AG10803 (cell line): Measurements from ENCODE around the gene SLC25A44.
"Not testable (repeated sequence)": the region's sequence is repeated elsewhere in the genome, so short reads cannot be mapped to it uniquely, and the experiment has no call there.

Experiments used
- DNase-seq: peaks from one replicate; pipeline ENCODE4 v3.0.0; 2010; ENCODE audit warnings: low read depth
- H3K4me3 ChIP-seq: 2 replicates; pipeline ENCODE4 v1.5.1; 2011; ENCODE audit warnings: mild to moderate bottlenecking, low read length, control low read depth
- TF ChIP-seq, protein P1 (sequence below): conservative IDR thresholded peaks from 2 replicates; pipeline ENCODE4 v1.5.1; 2011; ENCODE audit warnings: mild to moderate bottlenecking, low read length, control low read depth, inconsistent platforms

SLC25A44 gene

GRCh38 chr1:156177919-156178654 is 15.8 kb upstream of the SLC25A44 start:
- DNase-seq = no peak
- H3K4me3 ChIP-seq = no peak overlapping the region
- TF ChIP-seq, protein P1, sequence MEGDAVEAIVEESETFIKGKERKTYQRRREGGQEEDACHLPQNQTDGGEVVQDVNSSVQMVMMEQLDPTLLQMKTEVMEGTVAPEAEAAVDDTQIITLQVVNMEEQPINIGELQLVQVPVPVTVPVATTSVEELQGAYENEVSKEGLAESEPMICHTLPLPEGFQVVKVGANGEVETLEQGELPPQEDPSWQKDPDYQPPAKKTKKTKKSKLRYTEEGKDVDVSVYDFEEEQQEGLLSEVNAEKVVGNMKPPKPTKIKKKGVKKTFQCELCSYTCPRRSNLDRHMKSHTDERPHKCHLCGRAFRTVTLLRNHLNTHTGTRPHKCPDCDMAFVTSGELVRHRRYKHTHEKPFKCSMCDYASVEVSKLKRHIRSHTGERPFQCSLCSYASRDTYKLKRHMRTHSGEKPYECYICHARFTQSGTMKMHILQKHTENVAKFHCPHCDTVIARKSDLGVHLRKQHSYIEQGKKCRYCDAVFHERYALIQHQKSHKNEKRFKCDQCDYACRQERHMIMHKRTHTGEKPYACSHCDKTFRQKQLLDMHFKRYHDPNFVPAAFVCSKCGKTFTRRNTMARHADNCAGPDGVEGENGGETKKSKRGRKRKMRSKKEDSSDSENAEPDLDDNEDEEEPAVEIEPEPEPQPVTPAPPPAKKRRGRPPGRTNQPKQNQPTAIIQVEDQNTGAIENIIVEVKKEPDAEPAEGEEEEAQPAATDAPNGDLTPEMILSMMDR = no peak

- TF ChIP-seq, protein P1 = no peak
- no peak for DNase-seq
- H3K4me3 ChIP-seq = no peak overlapping the region
Observed at GRCh38 chr1:156180471-156180870, 13.4 kb upstream of the SLC25A44 start.

- not testable (repeated sequence) for H3K4me3 ChIP-seq, DNase-seq
Observed at GRCh38 chr1:156181391-156181924, 12.4 kb upstream of the SLC25A44 start.

DNA sequence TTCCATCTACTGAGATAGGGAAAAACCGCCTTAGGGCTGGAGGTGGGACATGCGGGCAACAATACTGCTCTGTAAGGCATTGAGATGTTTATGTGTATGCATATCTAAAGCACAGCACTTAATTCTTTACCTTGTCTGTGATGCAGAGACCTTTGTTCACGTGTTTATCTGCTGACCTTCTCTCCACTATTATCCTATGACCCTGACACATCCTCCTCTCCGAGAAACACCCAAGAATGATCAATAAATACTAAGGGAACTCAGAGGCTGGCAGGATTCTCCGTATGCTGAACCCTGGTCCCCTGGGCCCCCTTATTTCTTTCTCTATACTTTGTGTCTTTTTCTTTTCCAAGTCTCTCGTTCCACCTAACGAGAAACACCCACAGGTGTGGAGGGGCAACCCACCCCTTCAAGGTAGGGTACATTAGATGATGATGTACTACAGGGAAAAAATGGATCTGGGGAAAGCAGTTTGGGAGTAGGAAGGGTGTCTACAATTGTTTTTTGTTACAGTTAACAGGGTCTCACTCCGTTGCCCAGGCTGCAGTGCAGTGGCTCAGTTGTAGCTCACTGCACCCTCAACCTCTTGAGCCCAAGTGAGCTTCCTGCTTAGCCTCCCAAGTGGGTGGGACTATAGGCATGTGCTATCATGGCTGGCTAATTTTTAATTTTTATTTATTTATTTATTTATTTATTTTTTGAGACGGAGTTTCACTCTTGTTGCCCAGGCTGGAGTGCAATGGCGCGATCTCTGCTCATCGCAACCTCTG is 11.7 kb upstream of the SLC25A44 start:
- H3K4me3 ChIP-seq, DNase-seq: not testable (repeated sequence)

- H3K4me3 ChIP-seq, DNase-seq: not testable (repeated sequence)
Observed at GRCh38 chr1:156186347-156187177, 7.3 kb upstream of the SLC25A44 start.

DNA sequence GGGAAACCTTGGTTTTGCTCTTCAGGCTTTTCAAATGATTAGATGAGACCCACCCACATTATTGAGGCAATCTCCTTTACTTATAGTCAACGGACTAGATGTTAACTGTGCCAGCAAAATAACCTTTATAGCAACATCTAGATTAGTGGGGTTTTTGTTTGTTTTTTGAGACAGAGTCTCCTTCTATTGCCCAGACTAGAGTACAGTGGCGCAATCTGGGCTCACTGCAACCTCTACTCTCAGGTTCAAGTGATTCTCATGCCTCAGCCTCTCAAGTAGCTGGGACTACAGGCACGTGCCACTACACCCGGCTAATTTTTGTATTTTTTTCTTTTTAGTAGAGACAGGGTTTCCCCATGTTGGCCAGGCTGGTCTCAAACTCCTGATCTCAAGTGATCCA is 3.6 kb upstream of the SLC25A44 start:
- H3K4me3 ChIP-seq, DNase-seq: not testable (repeated sequence)

DNA sequence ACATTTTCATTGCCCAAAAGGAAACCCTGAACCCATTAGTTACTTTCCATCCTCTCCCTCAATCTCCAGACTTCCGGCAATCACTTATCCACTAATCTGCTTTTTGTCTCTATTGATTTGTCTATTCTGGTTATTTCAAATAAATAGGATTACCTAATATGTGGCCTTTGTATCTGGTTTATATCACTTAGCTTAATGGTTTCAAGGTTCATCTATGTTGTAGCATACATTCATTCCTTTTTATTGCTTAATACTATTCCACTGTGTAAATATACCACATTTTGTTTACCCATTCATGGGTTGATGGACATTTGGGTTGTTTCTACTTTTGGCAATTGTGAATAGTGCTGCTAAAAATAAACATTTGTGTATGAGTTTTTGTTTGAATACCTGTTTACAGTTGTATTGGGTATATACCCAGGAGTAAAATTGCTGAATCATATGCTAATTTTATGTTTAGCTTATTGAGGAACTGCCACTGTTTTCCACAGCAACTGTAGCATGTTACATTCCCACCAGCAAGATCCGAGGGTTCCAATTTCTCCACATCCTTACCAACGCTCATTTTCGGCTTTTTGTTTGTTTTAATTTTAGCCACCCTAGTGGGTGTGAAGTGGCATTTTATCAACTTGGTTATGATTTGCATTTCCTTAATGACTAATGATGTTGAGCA is 2.5 kb upstream of the SLC25A44 start:
- TF ChIP-seq, protein P1 = no peak
- H3K4me3 ChIP-seq = no peak overlapping the region
- DNase-seq = no peak

GRCh38 chr1:156193208-156193487 is 756 bp upstream of the SLC25A44 start:
- TF ChIP-seq, protein P1 = no peak
- H3K4me3 ChIP-seq = peak overlapping the region; percentile 74
- DNase-seq = no peak
